Fibroblast of skin of right quadriceps (primary cell): ENCODE data around the gene C4orf33.

ENCODE experiments used
- DNase-seq: peaks from one replicate; pipeline ENCODE4 v3.0.0-alpha.2; 2013

The C4orf33 gene

GRCh38 chr4:129131343-129131742, 35.4 kb downstream of the C4orf33 start:
- no peak for DNase-seq

DNA sequence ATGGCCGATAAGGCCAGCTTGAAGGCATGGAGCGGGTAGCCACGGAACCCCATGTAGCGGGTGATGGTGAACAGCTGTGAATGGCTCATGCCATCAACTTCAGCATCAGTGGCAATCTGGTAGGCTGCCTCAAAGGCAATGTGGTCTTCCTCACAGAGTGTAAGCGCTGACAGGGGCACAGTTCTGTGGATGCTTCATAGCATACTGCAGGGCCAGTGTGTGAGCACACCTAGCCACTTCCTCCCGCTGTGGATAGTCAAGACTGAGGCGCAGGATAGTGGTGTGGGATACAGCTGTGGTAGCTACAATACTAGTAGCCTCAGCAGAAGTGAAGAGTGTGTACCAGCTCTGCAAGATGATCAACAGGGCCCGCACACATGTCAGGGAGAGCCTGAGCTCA, 40.5 kb downstream of the C4orf33 start:
- DNase-seq = no peak

GRCh38 chr4:129138810-129139496, 43.0 kb downstream of the C4orf33 start:
- DNase-seq = no peak

DNA sequence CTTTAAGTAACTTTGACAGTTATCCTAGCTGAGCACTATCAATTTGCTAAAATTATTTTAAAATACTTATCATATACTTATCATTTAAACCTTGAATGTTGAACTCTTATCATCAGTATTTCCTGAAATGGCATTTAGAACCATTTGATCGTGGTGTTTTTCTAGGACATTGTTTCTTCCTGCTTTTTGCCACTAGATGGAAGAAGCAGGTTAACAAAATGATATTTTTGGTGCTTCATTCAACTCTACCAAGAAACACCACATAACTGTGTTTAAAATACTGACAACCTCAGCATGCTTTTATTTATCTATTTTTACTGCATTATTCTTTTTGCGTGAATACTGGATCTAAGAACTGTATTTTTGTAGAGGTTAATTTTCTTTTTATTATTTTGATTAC, 44.6 kb downstream of the C4orf33 start:
- no peak for DNase-seq

DNA sequence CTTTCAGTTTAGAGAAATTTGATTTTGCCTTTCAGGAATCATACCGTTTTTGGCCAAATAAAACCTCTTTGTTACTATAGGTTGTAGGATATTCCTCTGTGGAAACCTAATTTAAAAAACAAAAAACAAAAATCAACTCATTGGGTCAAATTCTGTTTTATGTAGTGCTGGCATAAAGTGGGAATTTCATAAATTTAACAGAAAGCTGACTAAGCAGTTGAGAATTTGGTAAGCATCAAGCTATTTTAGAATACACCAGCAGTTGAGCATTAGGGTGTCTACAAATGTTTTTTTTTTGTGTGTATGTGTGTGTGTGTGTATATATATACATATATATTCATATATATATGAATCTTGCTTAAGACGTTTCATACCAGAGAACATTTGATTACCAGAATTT, 47.4 kb downstream of the C4orf33 start:
- no peak for DNase-seq

- peak; percentile 22 for DNase-seq
These were observed 48.8 kb downstream of the C4orf33 start for GRCh38 chr4:129144755-129145206.

DNA sequence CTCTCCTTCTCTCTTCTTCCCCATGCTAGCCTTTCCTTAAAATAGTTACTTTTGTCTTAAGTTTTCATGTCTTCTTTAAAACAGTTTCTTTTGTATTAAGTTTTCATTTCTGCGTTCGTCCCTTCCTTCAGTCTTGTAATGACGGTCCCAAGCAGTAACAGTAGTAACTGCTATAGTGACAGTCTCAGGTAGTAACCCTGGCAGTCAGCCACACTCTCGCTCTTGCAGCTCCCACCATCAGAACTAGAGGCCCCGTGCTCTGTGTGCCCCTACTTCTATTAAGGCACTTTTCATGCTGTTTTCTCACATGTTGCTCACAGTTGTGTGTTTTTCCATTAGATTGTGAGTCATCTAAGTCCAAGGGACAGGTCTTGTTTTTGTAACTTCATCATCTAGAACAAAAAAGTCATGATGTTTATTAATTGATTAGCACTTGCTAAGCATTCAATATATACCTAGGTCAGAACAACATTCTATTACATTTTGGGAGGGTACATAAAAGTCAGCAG, 49.3 kb downstream of the C4orf33 start:
- DNase-seq = no peak

DNA sequence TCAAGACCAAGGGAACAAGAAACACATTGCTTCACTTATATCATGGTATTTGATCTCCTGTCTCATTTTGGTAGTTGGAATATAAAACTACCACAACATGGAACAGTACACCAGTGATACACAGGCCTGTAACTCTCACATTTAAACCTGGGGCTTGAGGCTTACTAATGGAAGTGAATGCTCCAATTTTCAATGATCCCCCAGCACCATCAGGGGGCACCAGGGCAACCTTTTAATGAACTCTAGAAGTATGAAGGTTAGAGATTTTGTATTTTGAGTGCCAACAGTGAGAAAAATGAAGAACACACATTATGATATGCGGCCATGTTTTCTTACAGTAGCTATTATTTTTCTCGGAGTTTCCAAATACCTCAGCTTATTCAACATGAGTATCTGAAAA, 50.7 kb downstream of the C4orf33 start:
- DNase-seq = no peak

DNA sequence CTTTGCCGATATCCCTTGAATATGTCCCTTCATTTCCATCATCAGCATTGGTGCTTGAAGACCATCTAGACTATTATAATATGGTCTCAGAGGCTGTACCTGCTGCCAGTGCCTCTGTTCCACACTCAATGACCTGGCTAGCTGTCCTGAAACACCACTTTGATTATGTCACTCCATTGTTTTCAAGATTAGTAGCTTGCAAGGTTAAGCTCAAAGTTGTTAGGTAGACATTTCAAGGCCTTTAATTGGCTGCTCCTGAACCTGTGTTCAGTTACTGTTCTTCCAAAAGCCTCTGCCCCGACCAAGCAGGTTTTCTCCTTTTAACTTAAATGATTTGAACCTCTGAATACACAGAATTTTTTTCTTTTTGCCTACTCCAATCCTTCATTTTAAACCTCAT, 52.9 kb downstream of the C4orf33 start:
- no peak for DNase-seq

DNA sequence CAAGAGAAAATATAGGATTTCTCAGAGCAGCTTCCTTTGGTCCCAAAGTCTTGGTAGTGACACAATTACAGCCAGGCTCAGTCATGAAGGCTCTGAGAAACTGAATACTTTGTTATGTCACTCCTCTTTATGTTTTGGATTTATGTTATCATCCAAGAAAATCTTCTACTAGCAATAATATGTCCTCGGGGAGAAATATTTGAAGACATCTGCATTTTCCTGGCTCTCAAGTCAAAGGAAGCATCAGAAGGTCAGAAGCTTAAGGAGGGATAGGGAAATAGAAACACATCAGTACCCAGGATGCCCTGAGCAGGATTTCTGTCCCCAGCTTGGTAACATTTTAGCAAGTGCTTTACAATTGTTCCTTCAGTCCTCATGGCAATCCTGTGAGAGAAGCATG, 54.0 kb downstream of the C4orf33 start:
- DNase-seq = no peak

GRCh38 chr4:129152350-129152749, 56.4 kb downstream of the C4orf33 start:
- no peak for DNase-seq

DNA sequence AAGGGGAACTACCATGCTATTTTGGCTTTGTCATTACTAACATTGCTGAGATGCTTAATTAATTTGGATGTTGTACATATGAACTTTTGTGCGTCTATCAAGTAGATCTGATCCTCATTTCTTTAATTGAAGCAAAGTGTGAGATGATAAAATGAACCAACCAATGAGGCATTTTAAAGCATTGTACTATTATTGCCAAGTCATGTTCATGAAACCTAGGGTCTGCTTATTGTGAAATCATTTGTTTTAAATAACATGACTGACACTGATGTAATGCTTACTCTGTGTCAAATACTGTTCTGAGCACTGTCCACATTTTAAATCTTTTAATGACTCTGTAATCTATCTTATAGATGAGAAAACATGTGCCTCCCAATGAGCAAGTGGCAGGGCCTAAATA, 57.7 kb downstream of the C4orf33 start:
- no peak for DNase-seq

GRCh38 chr4:129162450-129162849, 66.5 kb downstream of the C4orf33 start:
- no peak for DNase-seq

DNA sequence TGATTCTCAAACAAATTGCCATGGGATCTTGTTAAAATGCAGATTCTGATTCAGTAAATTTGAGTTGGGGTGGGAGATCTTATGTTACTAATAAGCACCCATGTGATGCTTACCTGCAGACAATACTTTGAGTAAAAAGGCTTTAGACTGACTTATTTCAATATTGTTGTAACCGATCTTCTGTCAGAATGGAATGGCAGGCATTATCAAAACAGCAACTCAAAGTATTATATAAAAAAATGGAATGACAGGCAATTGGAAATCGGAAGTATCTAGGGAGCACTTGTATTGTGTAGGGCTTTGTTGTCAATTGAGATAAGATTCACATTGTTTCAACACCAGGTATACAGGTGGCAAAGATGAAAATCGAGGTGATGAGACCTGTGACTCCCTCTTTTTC, 67.5 kb downstream of the C4orf33 start:
- DNase-seq = no peak

GRCh38 chr4:129164243-129164642, 68.3 kb downstream of the C4orf33 start:
- DNase-seq = no peak
